PC-9 (cell line): ENCODE results near the gene AATF. TPM values are rescaled to one million over a fixed set of nuclear protein-coding genes. Genes with fewer than 3 reads are reported as not detected.

Source experiments
- BruUV-seq: library from RNA; stranded (reverse); fragments of 400-500 nt; replicated peaks from 2 replicates; lab custom pipeline; 2021; lab: Mats Ljungman, UMichigan
- CTCF ChIA-PET: fragments of 300-600 bp; sonication (Branson Sonifier 250); formaldehyde crosslinking; loops from one replicate; lab custom pipeline; 2022; ENCODE audit warnings: antibody characterized with exemption; lab: Charles Lee
- POLR2A ChIA-PET: fragments of 300-600 bp; sonication (Branson Sonifier 250); formaldehyde crosslinking; loops from one replicate; lab custom pipeline; 2022; ENCODE audit warnings: antibody characterized with exemption; ENCODE audit not compliant: unreplicated experiment; lab: Charles Lee
- DNase-seq, 2 experiments: peaks; one replicate each; pipeline versions ENCODE4 v3.0.0 to v3.0.0-alpha.2; 2015 to 2022; ENCODE audit warnings: mixed read lengths in 1 of 2
- H2AFZ ChIP-seq: fragments of 200-600 bp; sonication (generic); 2 replicates; pipeline ENCODE4 v1.8.1; 2017; ENCODE audit warnings: antibody characterized with exemption
- H3F3A ChIP-seq: fragments of 200-600 bp; sonication (generic); 2 replicates; pipeline ENCODE4 v1.8.1; 2017; ENCODE audit warnings: antibody characterized with exemption, mild to moderate bottlenecking, low read depth; ENCODE audit not compliant: insufficient read depth
- H3K27ac ChIP-seq: fragments of 200-600 bp; sonication (generic); 2 replicates; pipeline ENCODE4 v1.6.1; 2016; ENCODE audit warnings: mixed run types
- H3K27me3 ChIP-seq: fragments of 200-600 bp; sonication (generic); 2 replicates; pipeline ENCODE4 v1.6.1; 2016; ENCODE audit warnings: low read depth, mixed run types; ENCODE audit not compliant: insufficient read depth
- H3K36me3 ChIP-seq: fragments of 200-600 bp; sonication (generic); 2 replicates; pipeline ENCODE4 v1.6.1; 2016; ENCODE audit warnings: low read depth, mixed run types
- H3K4me1 ChIP-seq: fragments of 200-600 bp; sonication (generic); replicated peaks from 2 replicates; pipeline ENCODE4 v1.6.1; 2016; ENCODE audit warnings: mixed run types; ENCODE audit not compliant: insufficient read depth
- H3K4me2 ChIP-seq: fragments of 200-600 bp; sonication (generic); 2 replicates; pipeline ENCODE4 v1.6.1; 2017; ENCODE audit warnings: mixed run types
- H3K4me3 ChIP-seq: fragments of 200-600 bp; sonication (generic); 2 replicates; pipeline ENCODE4 v1.6.1; 2016; ENCODE audit warnings: mixed run types
- H3K79me2 ChIP-seq: fragments of 200-600 bp; sonication (generic); 2 replicates; pipeline ENCODE4 v1.6.1; 2017; ENCODE audit warnings: low read depth, mixed run types
- H3K9me2 ChIP-seq: fragments of 200-600 bp; sonication (generic); 2 replicates; pipeline ENCODE4 v1.8.1; 2017; ENCODE audit warnings: mild to moderate bottlenecking; ENCODE audit not compliant: insufficient read depth
- H3K9me3 ChIP-seq: fragments of 200-600 bp; sonication (generic); 2 replicates; pipeline ENCODE4 v1.8.1; 2016; ENCODE audit warnings: low read depth; ENCODE audit not compliant: insufficient read depth
- H4K20me1 ChIP-seq: fragments of 200-600 bp; sonication (generic); 2 replicates; pipeline ENCODE4 v1.8.1; 2017; ENCODE audit not compliant: insufficient read depth
- CTCF ChIP-seq: fragments of 200-600 bp; sonication (generic); conservative IDR thresholded peaks from 2 replicates; pipeline ENCODE4 v1.6.1; 2017; ENCODE audit warnings: mixed run types, antibody characterized with exemption, mild to moderate bottlenecking, moderate library complexity
- EZH2 ChIP-seq: fragments of 200-600 bp; sonication (generic); IDR thresholded peaks from 2 replicates; pipeline ENCODE4 v1.8.0; 2017; ENCODE audit warnings: antibody characterized with exemption, low read depth
- intact Hi-C: fragments of 100-400 bp; cut with micrococcal nuclease; formaldehyde crosslinking; loops from one replicate; pipeline ENCODE4 v1.10.0; 2022; ENCODE audit not compliant: unreplicated experiment
- total RNA-seq: library from RNA; stranded (reverse); gene quantifications from 2 replicates; pipeline ENCODE4 v1.2.3, GENCODE V29; 2021

Gene AATF
- total RNA-seq, 1 experiment from 2014 or later = 71.4 TPM

- no peak for DNase-seq
- H3K9me3 ChIP-seq = no peaks in the 10 kb centered on the region
- H3K79me2 ChIP-seq = peaks cover 51% of the 10 kb centered on the region
- H2AFZ ChIP-seq = no peak overlapping the region
- H3K4me2 ChIP-seq = peak overlapping the region; percentile 93
- H3F3A ChIP-seq = peaks cover 12% of the 10 kb centered on the region
- peak overlapping the region; percentile 82; the same call in 1 of the 2 replicates for H3K27ac ChIP-seq
- H3K4me3 ChIP-seq = peak overlapping the region; percentile 88
- no peaks in the 10 kb centered on the region for H3K9me2 ChIP-seq
- peaks cover 35% of the 10 kb centered on the region for H3K36me3 ChIP-seq
- TF ChIP-seq CTCF (no peak), EZH2 (no peak)
- POLR2A ChIA-PET = interaction anchor here (1.1 kb wide), 1 partner anchor 29 kb away, joined by 3 read pairs; no protein-coding TSS in a partner anchor
- intact Hi-C loops = no loop called here
- CTCF ChIA-PET = no interaction called here
- BruUV-seq = no TSS peak
- H4K20me1 ChIP-seq = peaks cover 19% of the 10 kb centered on the region; the same call in 1 of the 2 replicates
- H3K27me3 ChIP-seq = no peaks in the 10 kb centered on the region
- peaks cover 33% of the 10 kb centered on the region; the same call in 1 of the 2 replicates for H3K4me1 ChIP-seq
Observed at GRCh38 chr17:36950027-36950426, 1.3 kb downstream of the AATF start.

- CTCF ChIA-PET = no interaction called here
- H3K9me3 ChIP-seq = no peaks in the 10 kb centered on the region
- H3K79me2 ChIP-seq = peaks cover 51% of the 10 kb centered on the region
- no peak overlapping the region for H2AFZ ChIP-seq
- H3F3A ChIP-seq = peaks cover 10% of the 10 kb centered on the region
- peaks cover 33% of the 10 kb centered on the region; the same call in 1 of the 2 replicates for H3K4me1 ChIP-seq
- intact Hi-C loops = no loop called here
- no peaks in the 10 kb centered on the region for H3K27me3 ChIP-seq
- no peak for TF ChIP-seq CTCF
- no peak for TF ChIP-seq EZH2
- H3K36me3 ChIP-seq = peaks cover 35% of the 10 kb centered on the region
- H3K9me2 ChIP-seq = no peaks in the 10 kb centered on the region
- H3K4me3 ChIP-seq = peak overlapping the region; percentile 88; the same call in 1 of the 2 replicates
- H3K4me2 ChIP-seq = peak overlapping the region; percentile 93
- peaks cover 19% of the 10 kb centered on the region; the same call in 1 of the 2 replicates for H4K20me1 ChIP-seq
- POLR2A ChIA-PET = interaction anchor here (0.6 to 0.7 kb wide), 2 partner anchors 16 to 56 kb away, joined by 3 to 4 read pairs; no protein-coding TSS in a partner anchor
- H3K27ac ChIP-seq = no peak overlapping the region
- BruUV-seq = no TSS peak
- no peak for DNase-seq
Observed at GRCh38 chr17:36951084-36951789, 2.5 kb downstream of the AATF start.

GRCh38 chr17:36971508-36971907, 22.8 kb downstream of the AATF start:
- H3K9me3 ChIP-seq = no peaks in the 10 kb centered on the region
- no peak overlapping the region for H3K27ac ChIP-seq
- intact Hi-C loops = no loop called here
- H3K36me3 ChIP-seq = peaks cover 13% of the 10 kb centered on the region; the same call in 1 of the 2 replicates
- H3K4me1 ChIP-seq = no peaks in the 10 kb centered on the region
- TF ChIP-seq CTCF = no peak
- no peak for TF ChIP-seq EZH2
- H2AFZ ChIP-seq = no peak overlapping the region
- H3K79me2 ChIP-seq = peaks cover 89% of the 10 kb centered on the region
- no peak for DNase-seq
- ChIA-PET CTCF (interaction anchor here (0.6 kb wide), 1 partner anchor 200 kb away, joined by 4 read pairs; no protein-coding TSS in a partner anchor), POLR2A (no interaction called here)
- no peak overlapping the region for H3K4me2 ChIP-seq
- H4K20me1 ChIP-seq = peaks cover 64% of the 10 kb centered on the region
- no peaks in the 10 kb centered on the region for H3K9me2 ChIP-seq
- H3F3A ChIP-seq = no peaks in the 10 kb centered on the region; the same call in 1 of the 2 replicates
- no peaks in the 10 kb centered on the region for H3K27me3 ChIP-seq
- no TSS peak for BruUV-seq
- H3K4me3 ChIP-seq = no peak overlapping the region
